Stimulated activated CD4-positive, alpha-beta T cell treated with anti-CD3 and anti-CD28 coated beads, Interleukin-4, amount 100 ng/mL, for 4 hours (primary cell): ENCODE measurements around the gene LETM1.
"Not testable (repeated sequence)": the region's sequence is repeated elsewhere in the genome, so short reads cannot be mapped to it uniquely, and the experiment has no call there.

ENCODE experiments used
- DNase-seq, 2 experiments: peaks; one replicate each; pipeline ENCODE4 v3.0.0-alpha.2; 2020

Gene LETM1

GRCh38 chr4:1851160-1851559 is 4.8 kb downstream of the LETM1 start:
- no peak for DNase-seq

DNA sequence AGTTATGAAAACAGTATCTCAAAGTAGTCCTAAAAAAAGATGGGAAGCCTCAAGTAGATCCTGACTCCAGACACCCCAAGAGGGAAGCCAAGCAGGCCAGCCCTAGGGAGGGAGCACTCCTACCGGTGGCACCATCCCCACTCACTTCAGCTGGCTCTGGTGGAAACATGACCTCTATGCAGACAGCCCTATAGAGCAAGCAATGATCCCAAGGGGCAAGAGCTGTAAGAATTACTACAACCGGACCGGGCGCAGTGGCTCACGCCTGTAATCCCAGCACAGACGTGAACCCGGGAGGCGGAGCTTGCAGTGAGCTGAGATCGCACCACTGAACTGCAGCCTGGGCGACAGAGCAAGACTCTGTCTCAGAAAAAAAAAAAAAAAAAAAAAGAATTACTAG is 5.7 kb downstream of the LETM1 start:
- no peak for DNase-seq

- no peak for DNase-seq
These were observed 9.4 kb downstream of the LETM1 start for GRCh38 chr4:1846580-1846979.

DNA sequence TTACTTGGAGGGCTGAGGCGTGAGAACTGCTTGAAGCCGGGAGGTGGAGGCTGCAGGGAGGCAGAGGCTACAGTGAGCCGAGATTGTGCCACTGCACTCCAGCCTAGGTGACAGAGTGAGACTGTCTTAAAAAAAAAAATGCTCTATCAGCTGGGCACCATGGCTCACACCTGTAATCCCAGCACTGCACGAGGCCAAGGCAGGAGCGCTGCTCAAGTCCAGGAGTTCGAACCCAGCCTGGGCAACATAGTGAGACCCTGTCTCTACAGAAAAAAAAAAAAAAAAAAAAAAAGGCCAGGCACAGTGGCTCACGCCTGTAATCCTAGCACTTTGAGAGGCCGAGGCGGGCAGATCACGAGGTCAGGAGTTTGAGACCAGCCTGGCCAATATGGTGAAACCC is 11.3 kb downstream of the LETM1 start:
- DNase-seq: not testable (repeated sequence)

- no peak for DNase-seq
These were observed 12.1 kb downstream of the LETM1 start for GRCh38 chr4:1843852-1844251.

DNA sequence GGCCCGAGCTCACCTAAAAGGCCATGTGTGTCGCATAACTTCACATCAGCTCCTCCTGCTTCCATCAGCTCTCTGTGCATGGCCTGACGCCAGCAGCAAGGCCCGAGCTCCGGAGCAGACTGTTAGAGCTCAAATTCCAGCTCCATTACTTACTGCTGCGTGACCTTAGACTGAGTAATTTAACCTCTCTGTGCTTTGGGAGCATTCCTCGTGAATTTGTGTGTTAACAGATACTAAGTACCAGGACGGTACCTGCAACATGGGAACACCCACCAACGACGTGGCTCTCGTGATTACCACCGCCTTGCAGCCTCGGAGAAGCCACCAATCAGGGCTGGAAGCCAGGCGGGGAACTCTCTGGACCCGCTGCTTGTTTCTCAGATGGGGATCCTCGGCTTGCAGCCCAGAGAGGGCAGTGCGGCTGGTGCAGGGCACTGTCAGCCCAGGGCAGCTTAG is 12.9 kb downstream of the LETM1 start:
- DNase-seq: no peak

DNA sequence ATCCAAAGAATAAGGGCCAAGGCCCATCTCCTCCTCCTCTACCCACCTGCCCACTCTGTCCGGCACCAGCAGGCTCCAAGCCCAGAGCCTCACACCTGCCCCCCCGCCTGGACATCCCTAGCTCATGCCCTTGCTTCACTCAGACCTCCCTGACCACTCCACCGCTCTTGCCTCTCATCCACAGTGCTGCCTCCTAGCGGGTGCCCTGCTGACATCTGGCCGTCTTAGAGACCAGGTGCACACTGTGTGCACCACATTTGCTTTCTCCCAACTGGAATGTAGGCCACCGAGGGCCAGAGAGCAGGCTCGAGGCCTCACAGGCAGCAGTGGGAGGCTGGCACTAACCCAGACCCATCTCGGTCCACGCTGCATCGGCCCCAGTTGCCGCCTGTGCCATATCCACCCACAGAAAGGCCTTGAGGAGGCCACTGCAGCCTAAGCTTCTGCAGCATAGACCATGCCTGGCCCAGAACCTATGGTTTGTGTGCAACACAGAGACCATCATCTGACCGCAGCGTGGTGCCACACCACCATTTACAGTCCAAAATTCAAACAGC is 13.5 kb downstream of the LETM1 start:
- DNase-seq: no peak

DNA sequence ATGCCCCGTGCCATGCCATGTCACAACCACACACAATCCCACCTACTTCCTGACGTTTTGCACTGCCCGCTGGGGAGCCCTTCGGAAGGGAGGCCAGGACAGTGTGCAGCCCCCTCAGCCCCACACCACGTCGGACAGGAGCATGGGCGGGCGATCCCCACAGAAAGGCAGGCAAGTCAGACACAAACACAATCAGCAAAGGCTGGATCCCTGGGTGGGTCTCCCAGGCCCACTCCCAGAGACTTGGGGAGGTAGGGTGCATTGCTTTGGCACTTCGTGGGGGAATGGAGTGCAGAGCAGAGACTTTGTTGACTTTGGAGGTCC is 14.1 kb downstream of the LETM1 start:
- no peak for DNase-seq

DNA sequence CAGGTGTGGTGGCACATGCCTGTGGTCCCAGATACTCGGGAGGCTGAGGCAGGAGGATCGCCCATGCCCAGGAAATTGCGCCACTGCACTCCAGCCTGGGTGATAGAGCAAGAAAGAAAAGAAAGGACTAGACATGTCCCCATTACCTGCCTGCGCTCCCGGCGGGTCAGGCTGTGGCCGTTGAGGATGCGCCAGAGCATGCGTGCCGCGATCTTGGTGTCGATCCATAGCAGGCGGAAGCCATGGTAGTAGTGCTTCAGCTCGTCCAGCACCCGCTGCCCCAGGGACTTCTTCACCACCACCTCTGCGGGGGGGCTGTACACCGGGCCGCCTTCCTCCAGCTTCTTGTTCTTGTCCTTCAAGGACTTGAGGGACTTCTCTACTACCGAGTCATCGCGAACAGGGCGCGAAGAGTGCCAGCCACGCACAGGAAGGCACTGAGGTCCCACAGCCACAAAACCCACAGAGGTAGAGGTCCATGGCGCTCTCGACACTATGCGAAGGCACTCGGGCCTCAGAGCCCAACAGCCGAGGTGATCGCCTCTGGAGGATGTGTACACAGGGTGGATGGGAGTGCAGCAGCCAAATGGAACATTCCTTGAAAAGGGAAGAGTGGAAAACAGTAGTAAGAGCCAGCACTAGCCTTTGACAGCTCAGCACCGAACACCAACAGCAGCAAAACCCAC is 14.6 kb downstream of the LETM1 start:
- DNase-seq: no peak

- no peak for DNase-seq
These were observed 16.7 kb downstream of the LETM1 start for GRCh38 chr4:1839282-1839681.

GRCh38 chr4:1837069-1837468 is 18.9 kb downstream of the LETM1 start:
- no peak for DNase-seq

DNA sequence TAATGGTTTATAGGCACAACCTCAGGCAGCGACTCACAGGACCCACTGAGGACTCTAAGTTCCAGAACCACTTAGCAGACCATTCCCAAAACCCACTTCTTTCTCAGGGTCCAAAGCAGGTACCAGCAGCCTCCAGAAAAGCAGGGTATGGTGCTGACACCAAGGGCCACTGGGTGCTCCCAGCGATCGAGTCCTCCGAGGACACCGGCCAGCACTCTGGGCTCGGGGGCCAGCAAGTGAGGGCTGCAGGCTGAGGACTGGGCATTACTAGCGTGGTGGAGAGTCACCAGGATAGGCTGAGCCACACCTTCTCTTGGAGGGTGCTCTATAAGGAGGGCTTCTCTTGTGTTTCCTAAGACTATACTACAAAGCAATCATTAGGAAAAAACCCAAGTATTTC is 19.3 kb downstream of the LETM1 start:
- no peak for DNase-seq

- DNase-seq: not testable (repeated sequence)
These were observed 20.1 kb downstream of the LETM1 start for GRCh38 chr4:1835836-1836235.

GRCh38 chr4:1834047-1834775 is 21.7 kb downstream of the LETM1 start:
- no peak for DNase-seq

- DNase-seq: no peak
These were observed 22.5 kb downstream of the LETM1 start for GRCh38 chr4:1833307-1834046.

DNA sequence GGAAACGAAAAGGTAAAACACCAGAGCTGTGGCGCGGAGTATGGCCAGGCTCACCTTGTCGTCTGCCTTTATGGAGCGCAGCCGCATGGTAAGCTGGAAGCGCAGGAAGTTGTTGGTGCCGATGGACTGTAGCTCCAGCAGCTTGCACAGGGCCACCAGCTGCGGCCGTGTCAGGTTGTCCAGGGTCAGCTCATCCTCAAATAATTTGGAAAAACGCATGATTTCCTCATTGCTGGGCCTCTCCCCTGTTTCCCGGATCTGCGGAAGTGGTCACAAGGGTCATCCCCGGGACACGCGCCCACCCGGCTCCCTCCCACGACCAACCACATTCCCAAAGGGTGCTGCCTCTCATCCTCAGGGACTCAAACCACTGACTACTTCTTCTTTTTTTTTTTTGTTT is 23.3 kb downstream of the LETM1 start:
- no peak for DNase-seq

- DNase-seq: no peak
These were observed 24.6 kb downstream of the LETM1 start for GRCh38 chr4:1831331-1831730.

DNA sequence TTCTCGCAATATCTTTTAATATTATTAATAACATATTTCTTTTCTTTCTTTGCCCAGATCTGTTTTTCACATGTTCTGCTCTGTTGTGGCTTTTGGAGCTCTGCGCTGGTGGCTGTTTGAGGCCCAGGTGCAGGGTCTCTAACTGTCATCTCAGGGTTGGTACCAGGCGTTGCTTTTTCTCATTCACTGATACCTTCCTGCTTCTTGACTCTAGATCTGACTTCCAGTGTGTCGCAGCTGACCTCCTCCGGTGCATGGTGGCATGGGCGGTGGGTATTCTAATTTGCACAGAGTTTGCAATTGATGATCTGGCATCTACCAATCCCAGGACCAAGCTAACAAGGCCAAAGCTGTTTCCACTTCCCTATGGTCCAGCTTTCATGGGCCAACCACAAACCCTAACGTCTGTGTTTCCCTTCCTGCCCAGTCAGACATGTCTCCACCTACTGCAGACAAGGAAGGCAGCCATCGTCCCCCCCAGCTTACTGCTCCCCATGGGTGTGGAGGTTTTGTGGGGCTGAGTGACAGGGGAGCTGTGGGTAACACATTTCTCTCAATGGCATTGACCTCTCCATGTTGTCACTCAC is 25.2 kb downstream of the LETM1 start:
- DNase-seq: no peak

DNA sequence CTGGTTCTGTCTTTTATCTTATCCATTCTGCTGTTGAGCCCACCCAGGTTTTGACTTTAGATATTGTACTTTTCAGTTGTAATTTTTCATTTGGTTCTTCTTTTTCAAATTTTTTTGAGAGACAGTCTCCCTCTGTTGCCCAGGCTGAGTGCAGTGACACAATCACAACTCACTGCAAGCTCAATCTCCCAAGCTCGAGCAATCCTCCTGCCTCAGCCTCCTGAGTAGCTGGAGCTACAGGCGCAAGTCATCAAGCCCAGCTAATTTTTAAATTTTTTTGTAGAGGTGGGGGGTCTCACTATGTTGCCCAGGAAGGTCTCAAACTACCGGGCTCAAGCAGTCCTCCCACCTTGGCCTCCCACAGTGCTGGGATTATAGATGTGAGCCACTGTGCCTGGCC is 25.7 kb downstream of the LETM1 start:
- DNase-seq: no peak

- no peak for DNase-seq
These were observed 29.2 kb downstream of the LETM1 start for GRCh38 chr4:1826531-1827350.

DNA sequence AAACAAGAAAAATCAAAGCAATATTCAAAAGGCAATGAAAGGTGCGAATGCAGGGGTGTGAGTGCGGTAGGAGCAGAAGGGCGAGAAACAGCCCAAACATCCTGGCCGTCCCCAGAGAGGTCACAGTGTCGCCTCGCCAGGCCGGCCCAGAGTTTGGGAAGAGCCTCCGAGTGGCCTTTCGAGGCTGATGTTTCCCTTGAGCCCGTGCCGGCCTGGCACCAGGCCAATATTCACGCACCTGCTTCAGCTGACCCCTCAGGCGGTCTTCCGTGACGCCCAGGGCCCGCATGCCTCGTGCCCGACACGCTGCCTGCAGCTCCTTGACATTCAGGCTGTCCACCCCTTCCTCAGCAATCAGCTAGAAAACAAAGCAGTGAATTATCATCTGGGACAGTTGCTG is 30.6 kb downstream of the LETM1 start:
- DNase-seq: no peak

DNA sequence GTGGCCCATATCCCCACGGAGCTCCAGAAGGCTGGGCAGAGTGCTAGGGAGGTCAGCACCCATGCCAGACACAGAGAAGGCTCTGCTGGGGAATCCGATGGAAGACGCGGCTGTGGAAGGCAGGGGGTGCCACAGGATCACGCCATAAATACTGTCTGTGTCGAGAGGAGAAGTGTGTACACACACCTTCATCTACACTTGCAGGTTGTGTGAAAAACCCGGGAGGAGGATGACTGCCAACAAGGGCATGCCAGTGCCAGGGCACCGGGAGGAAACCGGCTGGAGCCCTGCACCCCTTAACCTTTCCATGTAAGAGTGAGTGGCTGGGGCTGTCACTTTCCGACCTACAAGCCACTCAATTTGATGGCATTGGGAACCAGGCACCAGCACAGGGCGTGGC is 31.2 kb downstream of the LETM1 start:
- DNase-seq: no peak

- no peak for DNase-seq
These were observed 32.4 kb downstream of the LETM1 start for GRCh38 chr4:1823545-1823932.
